Gastrocnemius medialis (tissue), 4 donors: ENCODE measurements around the gene ACYP1. TPM values are rescaled to one million over a fixed set of nuclear protein-coding genes. Genes with fewer than 3 reads are reported as not detected.

ENCODE experiments used
- ATAC-seq, 2 donors: fragments of 150-250 bp; one replicate each; pipeline ENCODE4 v1.9.1; 2016
- DNase-seq, 2 donors: peaks; one replicate each; pipeline ENCODE4 v3.0.0-alpha.2; 2019
- H3K27ac ChIP-seq, 4 donors: fragments of 200-600 bp; sonication (generic); 1 replicate in 1 of 4; 2 replicates in 3 of 4; pipeline ENCODE4 v1.5.1; 2016 to 2018; ENCODE audit warnings: mild to moderate bottlenecking in 2 of 4, moderate library complexity in 1 of 4
- H3K27me3 ChIP-seq, 3 donors: fragments of 200-600 bp; sonication (generic) in 2 of 3; 1 replicate in 1 of 3; 2 replicates in 2 of 3; pipeline versions ENCODE4 v1.5.1 to v1.6.0; 2016 to 2019; ENCODE audit warnings: mild to moderate bottlenecking in 1 of 3, moderate library complexity in 1 of 3
- H3K36me3 ChIP-seq, 2 donors: fragments of 200-600 bp; sonication (generic) in 1 of 2; one replicate each; pipeline ENCODE4 v1.5.1; 2017 to 2018
- H3K4me1 ChIP-seq, 2 donors: fragments of 200-600 bp; sonication (generic) in 1 of 2; one replicate each; pipeline ENCODE4 v1.5.1; 2016 to 2017; ENCODE audit warnings: mild to moderate bottlenecking in 2 of 2
- H3K4me3 ChIP-seq, 4 donors: fragments of 200-600 bp; sonication (generic) in 3 of 4; 1 replicate in 1 of 4; 2 replicates in 3 of 4; pipeline ENCODE4 v1.5.1; 2016 to 2019; ENCODE audit warnings: mild to moderate bottlenecking in 2 of 4
- H3K9me3 ChIP-seq, 3 donors: fragments of 200-600 bp; sonication (generic) in 2 of 3; 1 replicate in 1 of 3; 2 replicates in 2 of 3; pipeline ENCODE4 v1.5.1; 2016 to 2019
- POLR2A ChIP-seq, 2 donors: fragments of 450-650 bp; IDR thresholded peaks; one replicate each; pipeline ENCODE4 v1.6.1; 2017; ENCODE audit warnings: antibody characterized with exemption in 2 of 2, mild to moderate bottlenecking in 2 of 2, moderate library complexity in 2 of 2
- in situ Hi-C, 4 donors: fragments of 200-750 bp; cut with MboI; loops; one replicate each; pipeline versions ENCODE4 v1.15.0 to v1.8.0; 2017; ENCODE audit warnings: low sequenced_read_pairs in 4 of 4
- intact Hi-C: fragments of 100-400 bp; cut with DNase I; formaldehyde crosslinking; loops from one replicate; pipeline ENCODE4 v1.15.1; 2023; ENCODE audit warnings: low total_unique reads
- total RNA-seq, 4 donors: library from RNA; depleted of rRNA; stranded (reverse); fragments of >200 nt; gene quantifications; one replicate each; pipeline versions ENCODE4 v1.1.0 to v1.2.3, GENCODE V29; 2016
- TF ChIP-seq, protein P1 (sequence below), 5 experiments: fragments of 450-650 bp in 3 of 5; fragments of 200-600 bp in 2 of 5; sonication (generic) in 2 of 5; IDR thresholded peaks in 4 of 5; conservative IDR thresholded peaks in 1 of 5; 1 replicate in 4 of 5; 2 replicates in 1 of 5; pipeline ENCODE4 v1.5.1; 2016 to 2019; ENCODE audit warnings: antibody characterized with exemption in 5 of 5, mild to moderate bottlenecking in 3 of 5, moderate library complexity in 3 of 5

ACYP1 gene
- total RNA-seq, 4 donors from 2014 or later: 12.8 to 41.2 (median 22.9) TPM

DNA sequence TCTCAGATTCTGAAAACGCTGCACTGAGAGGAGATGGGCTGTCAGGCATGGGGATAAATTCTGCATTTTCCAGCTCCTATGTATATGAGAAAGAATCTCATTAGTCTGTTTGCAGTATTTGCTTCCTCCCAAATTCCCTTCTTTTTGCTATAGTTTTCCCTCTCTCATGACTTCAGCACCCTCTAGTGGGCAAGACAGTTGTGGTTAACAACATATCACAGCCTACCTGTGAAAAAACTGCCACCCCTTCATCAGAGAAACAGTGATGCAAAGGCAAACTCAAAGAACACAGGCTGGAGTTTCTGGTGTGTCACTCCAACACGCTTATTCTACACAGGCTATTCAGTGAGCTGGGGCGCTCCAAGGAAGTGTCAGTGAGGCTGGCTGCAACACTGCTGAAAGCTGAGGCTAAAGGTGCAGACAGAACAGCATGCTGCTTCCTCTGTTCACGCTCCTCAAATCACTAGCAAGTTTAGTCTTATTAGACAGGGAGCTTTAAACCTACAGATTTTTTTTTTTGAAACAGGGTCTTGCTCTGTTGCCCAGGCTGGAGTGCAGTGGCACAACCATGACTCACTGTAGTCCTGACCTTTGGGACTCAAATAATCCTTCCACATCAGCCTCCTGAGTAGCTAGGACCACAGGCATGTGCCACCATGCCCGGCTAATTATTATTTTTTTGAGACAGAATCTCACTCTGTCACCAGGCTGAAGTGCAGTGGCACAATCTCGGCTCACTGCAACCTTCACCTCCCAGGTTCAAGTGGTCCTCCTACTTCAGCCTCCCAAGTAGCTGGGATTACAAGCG, 24.9 kb upstream of the ACYP1 start:
- DNase-seq: peak in 1 of 2 donors; percentile 9
- in situ Hi-C loops (loop anchor here (10.0 to 25.0 kb wide), 2 partner anchors 151 to 174 kb away; no protein-coding TSS in a partner anchor), intact Hi-C loops (loop anchor here (2.0 to 5.0 kb wide), 3 partner anchors 41 to 174 kb away; partner anchors contain the start of gene EIF2B2)
- Histone ChIP-seq H3K4me3 (no peak overlapping the region), H3K4me1 (peaks cover 0 to 13% of the 10 kb centered on the region in 2 donors), H3K27ac (no peak overlapping the region), H3K27me3 (no peaks in the 10 kb centered on the region), H3K36me3 (peaks cover 0 to 75% of the 10 kb centered on the region in 2 donors), H3K9me3 (no peaks in the 10 kb centered on the region)
- peak; percentile 44 to 58 for ATAC-seq
- TF ChIP-seq, protein P1, sequence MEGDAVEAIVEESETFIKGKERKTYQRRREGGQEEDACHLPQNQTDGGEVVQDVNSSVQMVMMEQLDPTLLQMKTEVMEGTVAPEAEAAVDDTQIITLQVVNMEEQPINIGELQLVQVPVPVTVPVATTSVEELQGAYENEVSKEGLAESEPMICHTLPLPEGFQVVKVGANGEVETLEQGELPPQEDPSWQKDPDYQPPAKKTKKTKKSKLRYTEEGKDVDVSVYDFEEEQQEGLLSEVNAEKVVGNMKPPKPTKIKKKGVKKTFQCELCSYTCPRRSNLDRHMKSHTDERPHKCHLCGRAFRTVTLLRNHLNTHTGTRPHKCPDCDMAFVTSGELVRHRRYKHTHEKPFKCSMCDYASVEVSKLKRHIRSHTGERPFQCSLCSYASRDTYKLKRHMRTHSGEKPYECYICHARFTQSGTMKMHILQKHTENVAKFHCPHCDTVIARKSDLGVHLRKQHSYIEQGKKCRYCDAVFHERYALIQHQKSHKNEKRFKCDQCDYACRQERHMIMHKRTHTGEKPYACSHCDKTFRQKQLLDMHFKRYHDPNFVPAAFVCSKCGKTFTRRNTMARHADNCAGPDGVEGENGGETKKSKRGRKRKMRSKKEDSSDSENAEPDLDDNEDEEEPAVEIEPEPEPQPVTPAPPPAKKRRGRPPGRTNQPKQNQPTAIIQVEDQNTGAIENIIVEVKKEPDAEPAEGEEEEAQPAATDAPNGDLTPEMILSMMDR (IDR thresholded peaks at IDR 0.05 in 4 of 5, conservative IDR thresholded peaks at IDR 0.05 in 1 of 5): peak; percentile 72 to 83 (median 77)
- TF ChIP-seq POLR2A (IDR thresholded peaks at IDR 0.05): no peak

DNA sequence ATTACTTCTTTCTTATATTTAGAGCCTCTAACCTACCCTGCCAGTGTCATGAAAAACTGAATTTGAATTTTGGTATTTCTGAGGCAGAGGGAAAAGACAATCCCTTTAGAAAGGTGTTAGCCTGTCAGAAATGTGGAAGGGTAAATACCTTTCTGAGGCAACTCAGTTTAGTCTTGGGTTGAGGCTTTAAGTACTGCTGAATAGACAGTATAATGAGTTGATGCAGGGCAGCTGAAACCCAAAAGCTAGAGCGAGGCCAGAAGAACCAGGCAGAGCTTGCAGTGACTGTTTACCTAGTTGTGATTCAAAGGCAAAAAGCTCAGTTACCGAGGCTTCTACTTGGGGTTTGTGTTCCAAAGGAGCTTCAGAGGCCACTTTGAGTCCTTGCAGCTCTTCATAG, 24.3 kb upstream of the ACYP1 start:
- Histone ChIP-seq H3K4me1 (peaks cover 0 to 13% of the 10 kb centered on the region in 2 donors), H3K4me3 (no peak overlapping the region), H3K9me3 (no peaks in the 10 kb centered on the region), H3K36me3 (peaks cover 0 to 77% of the 10 kb centered on the region in 2 donors), H3K27me3 (no peaks in the 10 kb centered on the region), H3K27ac (no peak overlapping the region)
- TF ChIP-seq POLR2A (IDR thresholded peaks at IDR 0.05): no peak
- TF ChIP-seq, protein P1 (IDR thresholded peaks at IDR 0.05 in 4 of 5, conservative IDR thresholded peaks at IDR 0.05 in 1 of 5): no peak
- ATAC-seq (no peak), DNase-seq (no peak)
- intact Hi-C loops (loop anchor here (2.0 to 5.0 kb wide), 3 partner anchors 41 to 173 kb away; partner anchors contain the start of gene EIF2B2), in situ Hi-C loops (loop anchor here (10.0 to 25.0 kb wide), 2 partner anchors 151 to 173 kb away; no protein-coding TSS in a partner anchor)

DNA sequence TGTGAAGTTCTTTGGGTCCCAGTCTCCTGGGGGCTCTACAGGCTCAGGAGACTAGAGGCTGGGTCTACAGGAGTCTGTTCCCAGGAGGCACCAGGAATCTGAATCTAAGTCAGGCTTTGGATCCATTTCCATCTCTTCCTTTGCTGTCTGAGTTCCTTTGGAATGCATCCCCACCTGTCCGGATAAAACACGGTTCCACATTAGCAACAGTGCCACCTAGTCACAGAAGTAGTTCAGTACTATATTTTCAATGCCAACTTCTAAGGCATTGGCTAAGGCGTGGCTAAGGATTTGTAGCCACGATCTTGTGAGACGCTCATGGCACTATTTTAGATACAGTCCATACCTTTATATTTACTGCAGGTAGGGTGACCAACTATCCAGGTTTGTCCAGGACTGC, 20.7 kb upstream of the ACYP1 start:
- ATAC-seq (peak in 1 of 2 donors; percentile 76), DNase-seq (no peak)
- peak overlapping the region in 3 of 4 donors; percentile 20 to 44 (median 41) for H3K27ac ChIP-seq
- no peak for TF ChIP-seq POLR2A (IDR thresholded peaks at IDR 0.05)
- TF ChIP-seq, protein P1 (IDR thresholded peaks at IDR 0.05 in 4 of 5, conservative IDR thresholded peaks at IDR 0.05 in 1 of 5): peak in 3 of 5 experiments; percentile 11 to 31 (median 19)
- peaks cover 0 to 53% of the 10 kb centered on the region in 2 donors for H3K36me3 ChIP-seq
- H3K4me3 ChIP-seq: no peak overlapping the region
- peaks cover 0 to 19% of the 10 kb centered on the region in 2 donors for H3K4me1 ChIP-seq
- in situ Hi-C loops: loop anchor here (10.0 to 25.0 kb wide), 2 partner anchors 147 to 170 kb away; no protein-coding TSS in a partner anchor
- H3K27me3 ChIP-seq: no peaks in the 10 kb centered on the region
- H3K9me3 ChIP-seq: no peaks in the 10 kb centered on the region
- intact Hi-C loops: loop anchor here (1.0 kb wide), 1 partner anchor 138 kb away; no protein-coding TSS in a partner anchor

DNA sequence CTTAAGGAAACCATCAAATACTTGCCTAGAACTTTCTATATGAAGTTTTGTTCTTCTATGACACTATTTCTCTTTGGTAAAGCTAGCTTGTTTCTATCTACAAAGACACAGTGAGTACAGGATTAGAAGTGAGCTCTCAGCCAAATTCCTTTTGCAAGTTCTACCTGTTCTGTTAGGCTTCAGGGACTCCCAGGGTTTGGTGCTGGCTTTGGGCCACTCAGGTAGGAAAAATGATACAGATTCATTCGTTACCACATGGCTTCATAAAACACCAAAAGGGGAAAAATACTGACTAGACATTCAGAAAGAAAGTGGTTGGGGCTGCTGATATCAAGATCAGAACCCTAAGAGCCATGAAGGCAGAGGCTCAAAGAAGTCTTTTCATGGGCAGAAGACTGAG, 19.4 kb upstream of the ACYP1 start:
- H3K4me1 ChIP-seq: peaks cover 0 to 19% of the 10 kb centered on the region in 2 donors
- no peaks in the 10 kb centered on the region for H3K27me3 ChIP-seq
- no peak for DNase-seq
- intact Hi-C loops: no loop called here
- in situ Hi-C loops: loop anchor here (10.0 to 25.0 kb wide), 2 partner anchors 146 to 168 kb away; no protein-coding TSS in a partner anchor
- peaks cover 0 to 51% of the 10 kb centered on the region in 2 donors for H3K36me3 ChIP-seq
- no peak overlapping the region for H3K27ac ChIP-seq
- no peak for ATAC-seq
- H3K9me3 ChIP-seq: no peaks in the 10 kb centered on the region
- TF ChIP-seq, protein P1 (IDR thresholded peaks at IDR 0.05 in 4 of 5, conservative IDR thresholded peaks at IDR 0.05 in 1 of 5): no peak
- TF ChIP-seq POLR2A (IDR thresholded peaks at IDR 0.05): no peak
- no peak overlapping the region for H3K4me3 ChIP-seq
